GM12801 (cell line): ENCODE results near the gene REEP1.

Source experiments
- CTCF ChIP-seq: IDR thresholded peaks from one replicate; pipeline ENCODE4 v1.5.1; 2011; ENCODE audit warnings: control low read depth; ENCODE audit not compliant: insufficient read length; ENCODE audit errors: extremely low read depth

The REEP1 gene

DNA sequence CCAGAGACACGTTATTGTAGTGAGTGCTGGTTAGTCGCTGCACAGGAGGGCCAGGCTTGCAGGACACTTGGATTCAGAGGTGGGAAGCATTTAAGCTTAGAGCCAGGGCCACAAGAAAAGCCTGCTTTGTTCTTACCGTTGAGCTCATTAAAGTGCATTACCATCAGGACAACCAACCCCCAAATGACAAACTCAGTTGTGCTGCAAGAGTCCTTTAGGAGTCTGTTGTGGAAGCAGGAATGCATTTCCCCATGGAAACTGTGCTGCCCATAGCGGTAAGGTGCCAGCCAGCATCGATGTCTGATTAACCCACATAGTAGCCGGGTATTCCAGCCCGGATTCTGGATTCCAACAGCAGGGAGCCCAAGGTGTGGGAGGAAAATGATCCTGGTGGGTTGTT is 23.4 kb upstream of the REEP1 start:
- TF ChIP-seq CTCF, result no peak

- TF ChIP-seq CTCF, result no peak
Observed at GRCh38 chr2:86358957-86359356, 21.5 kb upstream of the REEP1 start.

DNA sequence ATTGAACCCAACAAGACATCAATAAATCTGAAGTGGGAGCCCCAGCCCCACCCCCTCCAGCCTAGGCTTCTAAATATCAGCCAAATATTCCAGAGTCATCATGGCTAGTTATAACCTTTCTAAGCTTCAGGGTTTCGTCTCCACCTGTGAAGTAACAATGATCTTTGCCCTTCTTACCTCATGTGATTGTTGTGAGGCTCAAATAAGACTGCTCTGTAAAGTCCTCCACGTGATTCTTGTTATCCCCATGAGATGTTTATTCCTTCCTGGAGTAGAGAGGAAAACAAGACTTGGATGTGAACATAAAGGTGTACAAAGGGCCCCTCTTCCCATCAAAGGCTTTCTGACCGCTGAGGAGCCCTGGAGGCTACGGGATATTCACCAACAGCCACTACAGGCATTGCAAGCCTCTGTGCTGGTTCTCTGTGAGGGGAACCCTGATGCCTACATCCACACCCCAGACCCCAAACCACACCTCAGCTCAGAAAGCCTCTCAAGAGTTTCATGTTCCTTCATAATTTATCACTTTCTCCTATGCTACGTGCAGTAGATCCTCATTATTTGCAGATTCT is 20.1 kb upstream of the REEP1 start:
- no peak for TF ChIP-seq CTCF

DNA sequence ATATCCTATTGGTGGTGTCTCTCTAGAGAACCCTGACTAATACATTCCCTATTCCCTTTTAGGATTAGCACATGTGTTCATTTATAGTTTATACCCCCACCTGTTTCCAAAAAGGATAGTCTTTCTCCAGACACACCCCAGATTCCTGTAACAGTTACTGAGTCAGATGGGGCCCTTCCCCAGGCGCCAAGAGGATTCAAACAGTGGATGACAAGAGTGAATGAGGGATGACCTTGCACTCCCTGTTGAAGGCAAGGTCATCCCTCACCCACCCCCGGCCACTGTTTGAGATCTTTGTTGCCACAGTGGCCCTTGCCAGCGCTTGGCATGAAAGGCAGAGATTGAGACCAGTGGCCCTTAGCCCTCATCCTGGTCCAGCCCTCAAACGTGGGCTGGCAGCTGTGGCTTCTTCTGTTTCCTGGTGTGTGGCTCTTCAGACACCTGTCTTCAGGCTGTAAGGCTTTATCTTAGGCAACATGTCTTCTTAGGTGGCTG is 15.3 kb upstream of the REEP1 start:
- TF ChIP-seq CTCF, result no peak

- TF ChIP-seq CTCF, result no peak
Observed at GRCh38 chr2:86352137-86352726, 14.8 kb upstream of the REEP1 start.

- no peak for TF ChIP-seq CTCF
Observed at GRCh38 chr2:86350751-86351150, 13.3 kb upstream of the REEP1 start.

DNA sequence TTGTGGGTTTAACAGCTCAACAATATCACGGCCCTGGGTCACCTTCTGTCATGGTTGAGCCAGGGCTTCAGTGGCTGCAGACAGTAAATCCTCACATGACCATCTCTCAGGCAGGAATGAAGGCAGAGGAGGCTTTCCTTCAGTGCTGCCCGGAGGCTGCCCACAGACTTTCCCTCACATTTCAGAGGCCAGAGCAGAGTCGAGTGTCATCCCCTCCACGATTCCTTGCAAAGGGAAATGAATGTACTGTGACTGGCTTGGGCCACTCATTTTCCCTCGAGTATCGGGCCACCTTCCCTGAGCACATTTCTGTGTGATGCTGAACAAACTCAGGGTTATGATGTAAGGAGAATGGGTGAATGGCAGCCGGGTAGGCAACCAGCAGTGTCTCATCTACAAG is 10.0 kb upstream of the REEP1 start:
- no peak for TF ChIP-seq CTCF
